ENCODE data around the gene BACE2.

- TF ChIP-seq ELF4 (IDR thresholded peaks at IDR 0.05) (no peak), NFRKB (IDR thresholded peaks at IDR 0.05) (no peak), FOXM1 (IDR thresholded peaks at IDR 0.05; ENCODE audit: borderline replicate concordance) (no peak), FOXK2 (IDR thresholded peaks at IDR 0.05) (no peak), BHLHE40 (IDR thresholded peaks at IDR 0.05; ENCODE audit: borderline replicate concordance) (no peak), TARDBP (IDR thresholded peaks at IDR 0.05) (no peak), SP1 (IDR thresholded peaks at IDR 0.05) (no peak), SUZ12 (IDR thresholded peaks at IDR 0.05) (no peak), CTBP1 (IDR thresholded peaks at IDR 0.05; ENCODE audit: borderline replicate concordance) (no peak)
- TF ChIP-seq, protein P1, sequence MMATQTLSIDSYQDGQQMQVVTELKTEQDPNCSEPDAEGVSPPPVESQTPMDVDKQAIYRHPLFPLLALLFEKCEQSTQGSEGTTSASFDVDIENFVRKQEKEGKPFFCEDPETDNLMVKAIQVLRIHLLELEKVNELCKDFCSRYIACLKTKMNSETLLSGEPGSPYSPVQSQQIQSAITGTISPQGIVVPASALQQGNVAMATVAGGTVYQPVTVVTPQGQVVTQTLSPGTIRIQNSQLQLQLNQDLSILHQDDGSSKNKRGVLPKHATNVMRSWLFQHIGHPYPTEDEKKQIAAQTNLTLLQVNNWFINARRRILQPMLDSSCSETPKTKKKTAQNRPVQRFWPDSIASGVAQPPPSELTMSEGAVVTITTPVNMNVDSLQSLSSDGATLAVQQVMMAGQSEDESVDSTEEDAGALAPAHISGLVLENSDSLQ (IDR thresholded peaks at IDR 0.05): no peak
Measured at GRCh38 chr21:41219498-41220207, 51.7 kb downstream of the BACE2 start.
